Fibroblast of pulmonary artery (primary cell): Measurements from ENCODE around the gene LINC01488.

Experiments used
- DNase-seq: peaks from one replicate; pipeline ENCODE4 v3.0.0-alpha.2; 2010; ENCODE audit warnings: low read depth
- H3K4me3 ChIP-seq: replicated peaks from 2 replicates; pipeline ENCODE4 v1.5.1; 2011; ENCODE audit warnings: low read depth, mild to moderate bottlenecking, control low read depth, low read length, moderate library complexity
- TF ChIP-seq, protein P1 (sequence below): IDR thresholded peaks from 2 replicates; pipeline ENCODE4 v1.5.1; 2011; ENCODE audit warnings: mild to moderate bottlenecking, control low read depth, low read length, inconsistent platforms; ENCODE audit errors: missing control alignments

Gene LINC01488

DNA sequence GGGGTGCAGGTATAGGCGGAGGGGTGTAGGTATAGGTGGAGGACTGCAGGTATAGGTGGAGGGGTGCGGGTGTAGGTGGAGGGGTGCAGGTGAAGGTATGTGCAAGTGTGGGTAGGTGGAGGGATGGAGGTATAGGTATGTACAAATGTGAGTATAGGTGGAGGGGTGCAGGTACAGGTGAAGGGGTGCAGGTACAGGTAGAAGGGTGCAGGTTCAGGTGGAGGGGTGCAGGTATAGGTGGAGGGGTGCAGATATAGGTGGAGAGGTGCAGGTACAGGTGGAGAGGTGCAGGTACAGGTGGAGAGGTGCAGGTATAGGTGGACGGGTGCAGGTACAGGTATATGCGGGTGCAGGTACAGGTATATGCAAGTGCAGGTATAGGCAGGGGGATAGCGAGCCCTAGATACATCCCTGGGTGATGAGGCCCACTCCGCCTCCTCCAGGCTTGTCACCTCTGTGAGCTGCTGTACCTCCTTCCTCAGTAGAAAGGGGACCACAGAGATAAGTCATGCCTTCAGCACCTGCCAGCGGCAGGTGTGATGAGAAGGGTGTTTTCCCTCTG lies 17.2 kb downstream of the LINC01488 start:
- DNase-seq = no peak
- TF ChIP-seq, protein P1, sequence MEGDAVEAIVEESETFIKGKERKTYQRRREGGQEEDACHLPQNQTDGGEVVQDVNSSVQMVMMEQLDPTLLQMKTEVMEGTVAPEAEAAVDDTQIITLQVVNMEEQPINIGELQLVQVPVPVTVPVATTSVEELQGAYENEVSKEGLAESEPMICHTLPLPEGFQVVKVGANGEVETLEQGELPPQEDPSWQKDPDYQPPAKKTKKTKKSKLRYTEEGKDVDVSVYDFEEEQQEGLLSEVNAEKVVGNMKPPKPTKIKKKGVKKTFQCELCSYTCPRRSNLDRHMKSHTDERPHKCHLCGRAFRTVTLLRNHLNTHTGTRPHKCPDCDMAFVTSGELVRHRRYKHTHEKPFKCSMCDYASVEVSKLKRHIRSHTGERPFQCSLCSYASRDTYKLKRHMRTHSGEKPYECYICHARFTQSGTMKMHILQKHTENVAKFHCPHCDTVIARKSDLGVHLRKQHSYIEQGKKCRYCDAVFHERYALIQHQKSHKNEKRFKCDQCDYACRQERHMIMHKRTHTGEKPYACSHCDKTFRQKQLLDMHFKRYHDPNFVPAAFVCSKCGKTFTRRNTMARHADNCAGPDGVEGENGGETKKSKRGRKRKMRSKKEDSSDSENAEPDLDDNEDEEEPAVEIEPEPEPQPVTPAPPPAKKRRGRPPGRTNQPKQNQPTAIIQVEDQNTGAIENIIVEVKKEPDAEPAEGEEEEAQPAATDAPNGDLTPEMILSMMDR = no peak
- H3K4me3 ChIP-seq = no peak overlapping the region

DNA sequence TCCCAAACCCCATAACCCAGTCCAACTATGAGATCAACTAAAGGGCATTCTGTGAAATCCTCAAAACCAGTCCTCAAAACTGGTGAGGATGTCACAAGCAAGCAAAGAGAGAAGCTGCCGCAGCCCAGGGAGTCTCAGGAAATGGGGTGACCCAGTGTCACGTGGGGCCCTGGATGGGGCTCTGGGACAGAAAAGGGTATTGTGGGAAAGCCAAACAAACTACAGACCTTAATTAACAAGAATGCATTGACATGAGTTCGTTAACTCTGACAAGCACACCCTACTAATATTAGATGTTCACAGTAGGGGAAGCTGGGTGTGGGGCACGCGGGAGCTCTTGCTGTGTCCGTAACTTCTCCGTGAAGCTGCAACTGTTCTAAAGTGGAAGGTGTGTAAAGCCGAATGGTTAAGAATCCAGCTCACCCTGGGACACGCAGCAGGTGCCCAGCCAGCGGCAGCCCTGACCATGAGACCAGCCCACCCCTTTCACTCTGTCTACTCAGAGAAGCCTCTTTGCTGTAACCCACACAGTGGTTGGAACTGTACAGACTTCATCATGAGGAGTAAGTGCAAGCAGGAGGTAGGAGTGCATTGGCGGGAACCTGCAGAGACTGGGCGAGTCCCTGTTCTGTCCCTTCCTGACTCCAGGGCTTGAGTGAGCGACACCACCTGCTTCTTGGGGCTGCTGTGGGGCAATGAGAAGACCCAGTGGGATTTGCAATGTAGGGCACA lies 17.9 kb downstream of the LINC01488 start:
- no peak overlapping the region for H3K4me3 ChIP-seq
- TF ChIP-seq, protein P1 = no peak
- no peak for DNase-seq

DNA sequence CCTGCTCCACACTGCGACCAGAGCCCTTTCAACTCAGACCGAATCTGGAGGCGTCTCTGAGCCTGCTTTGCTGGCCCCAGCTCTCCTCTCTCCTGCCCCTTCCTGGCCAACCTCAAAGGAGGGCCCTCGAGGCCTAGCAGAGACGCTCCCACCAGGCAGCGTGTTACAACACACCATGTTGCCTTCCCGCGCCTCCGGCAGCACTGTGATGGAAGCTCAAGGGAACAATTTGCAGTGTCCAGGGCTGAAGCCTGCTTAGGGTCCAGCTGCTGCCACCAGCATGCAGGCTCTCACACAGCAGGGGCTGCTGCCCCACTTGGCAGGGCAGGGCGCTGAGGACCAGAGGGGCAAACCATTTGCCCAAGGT lies 18.4 kb downstream of the LINC01488 start:
- no peak overlapping the region for H3K4me3 ChIP-seq
- no peak for DNase-seq
- TF ChIP-seq, protein P1 = no peak

DNA sequence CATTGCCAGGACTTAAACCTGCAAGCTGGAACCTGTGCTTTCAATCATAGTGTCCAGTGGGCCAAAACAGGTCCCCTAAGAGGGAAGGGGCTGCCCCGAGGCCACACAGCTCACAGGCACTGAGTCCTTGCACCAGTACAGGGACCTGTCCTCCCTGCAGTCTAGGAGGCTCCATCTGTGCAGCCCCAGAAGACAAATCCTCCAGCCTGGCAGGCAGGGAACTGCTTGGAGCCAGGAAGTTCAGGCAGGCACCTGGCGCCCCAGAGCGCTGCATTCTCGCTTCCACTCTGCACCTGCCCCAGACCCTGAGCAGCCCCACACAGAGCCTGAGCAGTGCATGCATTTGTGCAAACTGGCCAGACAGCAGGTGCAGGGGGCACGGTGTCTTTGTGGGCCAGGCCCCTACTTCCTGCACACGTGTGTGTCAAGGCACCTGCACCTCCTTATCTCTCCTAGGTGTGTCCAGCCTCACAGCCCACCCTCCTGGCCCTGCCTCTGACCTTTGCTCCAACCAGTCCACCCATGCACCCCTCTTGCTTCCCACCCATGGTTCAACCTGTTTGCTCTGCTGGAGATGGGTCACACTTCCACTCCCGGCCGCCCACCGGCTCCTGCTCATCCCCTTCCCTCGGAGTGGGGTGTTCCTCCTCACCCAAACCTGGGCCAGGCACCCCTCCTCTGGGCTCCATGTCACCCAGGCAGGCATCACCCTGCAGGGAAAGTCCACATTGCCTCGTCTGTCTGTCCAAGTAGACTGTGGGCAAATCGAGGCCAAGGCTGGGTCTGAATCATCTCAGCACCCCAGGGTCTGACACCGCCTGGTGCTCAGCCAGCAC lies 19.0 kb downstream of the LINC01488 start:
- no peak overlapping the region for H3K4me3 ChIP-seq
- no peak for DNase-seq
- TF ChIP-seq, protein P1 = no peak

DNA sequence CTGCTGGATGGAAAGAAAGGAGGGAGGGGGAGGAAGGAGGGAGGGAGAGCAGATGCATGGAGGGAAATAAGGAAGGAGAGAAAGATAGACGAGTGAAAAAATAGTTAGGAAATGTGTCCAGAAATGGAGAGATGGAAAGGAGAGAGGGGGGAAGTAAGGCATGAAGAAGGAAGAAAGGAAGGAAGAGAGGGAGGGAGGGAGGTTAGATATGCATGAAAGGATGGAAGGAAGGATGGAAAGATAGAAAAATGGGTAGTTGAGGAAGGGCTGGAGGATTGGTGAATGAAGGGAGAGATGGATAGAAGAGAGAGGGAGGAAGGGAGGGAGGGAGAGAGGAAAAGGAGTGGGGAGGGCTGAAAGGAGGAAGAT lies 19.6 kb downstream of the LINC01488 start:
- TF ChIP-seq, protein P1 = no peak
- no peak for DNase-seq
- no peak overlapping the region for H3K4me3 ChIP-seq

DNA sequence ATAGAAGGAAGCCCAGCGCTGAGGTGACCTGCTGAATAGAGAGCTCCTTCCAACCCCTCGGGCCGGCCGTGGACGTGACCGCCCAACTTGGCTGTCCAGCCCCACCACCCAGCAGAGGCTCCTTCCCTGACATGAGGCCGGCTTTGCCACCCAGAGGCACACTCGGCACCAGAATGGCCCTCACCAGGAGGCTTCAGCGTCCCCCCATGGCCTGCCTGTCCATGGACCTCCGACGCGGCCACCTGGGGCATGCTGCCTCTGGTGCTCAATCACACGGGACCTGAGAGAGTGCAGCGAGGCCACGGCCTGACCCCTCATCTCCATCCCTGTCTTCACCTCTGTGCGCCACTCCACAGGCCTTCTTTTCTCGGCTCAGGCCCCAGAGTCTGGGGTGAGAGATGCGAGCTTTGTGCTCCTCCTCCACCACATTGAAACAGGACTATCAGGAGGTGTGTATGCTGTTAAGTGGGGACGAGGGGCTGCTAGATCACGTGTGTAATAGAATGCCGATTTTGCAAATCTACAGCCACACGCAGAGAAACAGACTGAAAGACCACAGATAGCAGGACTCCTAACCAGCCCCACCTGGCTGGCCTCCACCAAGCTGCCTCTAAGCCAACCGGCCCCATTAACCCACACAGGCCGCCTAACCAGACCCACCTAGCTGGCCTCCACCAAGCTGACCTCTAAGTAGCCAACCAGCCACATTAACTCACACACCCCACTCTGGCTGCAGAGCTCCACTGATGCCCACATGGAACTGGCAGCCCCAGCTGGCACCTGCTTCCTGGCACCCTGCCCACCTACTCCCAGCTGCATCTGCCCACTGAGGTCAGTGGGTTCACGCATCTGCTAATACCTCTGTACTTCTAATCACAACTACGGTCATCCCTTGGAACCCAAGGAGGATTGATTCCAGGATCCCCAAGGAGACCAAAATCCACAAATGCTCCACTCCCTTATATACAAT lies 20.7 kb downstream of the LINC01488 start:
- DNase-seq = no peak
- TF ChIP-seq, protein P1 = no peak
- H3K4me3 ChIP-seq = no peak overlapping the region
